NCI-H345 (cell line): ENCODE results near the gene SBF2.

Source experiments
- DNase-seq: peaks from one replicate; lab custom pipeline; 2025; lab: John Stamatoyannopoulos, UW

The SBF2 gene

DNA sequence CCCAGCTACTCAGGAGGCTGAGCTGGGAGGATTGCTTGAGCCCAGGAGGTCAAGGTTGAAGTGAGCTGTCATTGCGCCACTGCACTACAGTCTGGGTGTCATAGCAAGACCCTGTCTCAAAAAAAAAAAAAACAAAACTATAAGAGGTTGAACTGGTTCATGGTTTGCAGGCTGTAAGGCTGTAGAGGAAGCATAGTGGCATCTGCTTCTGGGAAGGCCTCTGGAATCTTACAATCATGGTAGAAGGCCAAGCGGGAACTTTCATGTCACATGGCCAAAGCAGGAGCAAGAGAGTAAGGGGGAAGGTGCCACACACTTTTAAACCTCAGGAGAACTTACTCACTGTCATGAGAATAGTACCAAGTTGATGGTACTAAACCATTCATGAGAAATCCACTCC is 520.5 kb downstream of the SBF2 start:
- no peak for DNase-seq

DNA sequence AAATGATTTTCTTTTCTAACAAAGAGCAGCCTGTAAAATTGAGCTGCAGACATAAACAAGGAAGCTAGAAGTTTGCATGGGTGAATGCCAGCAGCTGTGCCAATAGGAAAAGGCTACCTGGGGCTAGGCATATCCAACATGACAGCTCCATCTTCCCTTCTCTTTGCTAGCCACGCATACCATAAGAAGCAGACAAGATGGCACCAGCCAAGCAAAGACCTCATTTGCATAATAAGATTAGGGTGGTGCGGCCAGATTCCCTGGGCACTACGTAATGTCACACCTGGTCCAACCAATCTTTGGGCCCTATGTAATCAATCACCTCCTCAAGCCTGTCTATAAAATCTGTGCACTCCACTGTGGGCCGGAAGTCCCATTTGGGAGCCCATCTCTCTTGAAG is 521.8 kb downstream of the SBF2 start:
- DNase-seq = no peak

- no peak for DNase-seq
These were observed 522.9 kb downstream of the SBF2 start for GRCh38 chr11:9771071-9771511.

GRCh38 chr11:9769621-9770020 is 524.4 kb downstream of the SBF2 start:
- DNase-seq = no peak

- DNase-seq = no peak
These were observed 528.5 kb downstream of the SBF2 start for GRCh38 chr11:9765320-9766101.

DNA sequence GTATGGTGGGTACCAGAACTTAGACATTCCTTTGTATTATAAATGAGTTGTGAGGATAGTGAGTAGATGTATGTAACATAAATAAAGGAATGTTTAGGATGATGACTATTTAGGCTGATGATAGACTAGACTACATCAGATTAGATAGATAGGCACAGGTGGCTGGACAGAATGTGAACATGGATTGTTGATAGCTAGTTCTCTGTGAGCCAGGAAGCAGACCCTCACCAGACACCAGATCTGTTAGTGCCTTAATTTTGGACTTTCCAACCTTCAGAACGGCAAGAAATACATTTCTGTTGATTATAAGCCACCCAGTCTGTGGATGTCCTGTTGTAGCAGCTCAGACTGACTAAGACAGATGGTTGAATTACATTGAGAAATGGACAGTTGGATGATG is 530.7 kb downstream of the SBF2 start:
- no peak for DNase-seq

- no peak for DNase-seq
These were observed 531.5 kb downstream of the SBF2 start for GRCh38 chr11:9762531-9762930.

DNA sequence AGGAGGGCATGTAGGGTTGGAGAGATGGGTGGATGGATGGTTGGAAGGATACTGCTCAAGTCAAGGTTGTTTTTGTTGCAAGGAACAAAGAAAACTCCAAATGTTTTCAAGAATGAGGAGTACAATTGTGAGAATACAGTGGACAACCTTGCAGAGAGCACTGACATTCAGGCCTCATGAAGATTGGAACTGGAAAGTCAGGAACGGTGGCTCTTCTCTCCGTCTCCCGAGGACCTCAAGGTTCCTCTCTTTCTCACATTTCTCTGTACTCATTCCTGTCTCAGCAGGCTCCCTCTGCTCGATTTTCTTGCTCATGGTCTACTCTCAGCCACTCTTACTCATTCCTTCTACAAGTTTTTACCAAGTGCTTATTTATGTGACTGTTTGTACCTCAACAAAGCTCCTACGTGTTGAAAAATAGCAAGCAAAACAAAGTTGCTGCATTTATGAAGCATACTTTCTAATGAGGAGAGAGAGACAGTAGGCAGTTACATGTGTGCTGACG is 532.5 kb downstream of the SBF2 start:
- DNase-seq = no peak

DNA sequence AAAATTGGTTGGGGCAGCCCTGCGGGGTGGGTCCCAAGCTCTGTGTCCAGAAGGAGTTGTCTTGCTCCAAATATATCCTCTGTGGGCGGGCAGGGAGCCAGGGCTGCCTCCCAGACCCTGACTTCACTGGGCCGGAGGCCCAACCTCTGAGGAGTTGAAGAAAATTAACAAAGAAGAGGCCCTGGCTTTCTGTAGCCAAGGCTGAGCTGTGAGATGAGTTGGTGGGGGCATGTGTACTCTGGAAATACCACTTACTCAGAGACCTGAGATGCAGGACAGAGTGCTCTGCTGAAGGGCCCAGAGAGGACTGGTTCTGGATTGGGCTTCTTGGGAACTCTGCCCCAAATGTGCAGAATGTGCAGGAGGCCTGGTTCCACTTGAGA is 533.8 kb downstream of the SBF2 start:
- DNase-seq = no peak

DNA sequence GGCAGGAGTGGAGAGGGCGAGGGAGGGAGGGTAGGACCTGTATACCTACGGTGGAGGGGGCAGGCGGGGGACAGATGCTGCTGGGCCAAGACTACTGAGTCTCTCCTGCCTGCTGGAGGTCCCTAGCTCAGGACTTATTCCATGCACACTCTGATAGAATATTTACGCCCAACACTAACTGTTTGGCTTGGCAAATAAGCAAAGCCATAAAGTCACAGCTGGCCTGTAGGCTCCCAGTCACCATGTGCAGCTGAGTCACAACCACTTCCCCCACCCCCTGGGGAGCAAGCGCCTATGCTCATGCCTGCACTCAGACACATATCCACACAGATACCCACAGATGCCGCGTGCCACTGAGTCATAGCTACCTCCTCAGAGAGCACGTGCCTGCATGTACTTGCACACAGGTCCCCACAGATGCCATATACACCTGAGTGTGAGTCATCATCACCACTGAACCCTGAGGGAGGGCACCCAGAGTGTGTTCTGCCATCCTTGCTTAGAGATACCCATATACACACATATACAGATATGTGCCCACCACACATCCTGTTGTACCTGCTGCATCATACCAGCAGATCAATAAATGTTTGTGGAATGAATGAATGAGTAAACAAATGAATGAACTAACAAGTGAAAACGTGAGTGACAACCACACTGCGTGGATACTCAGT is 534.4 kb downstream of the SBF2 start:
- peak; percentile 87 for DNase-seq

DNA sequence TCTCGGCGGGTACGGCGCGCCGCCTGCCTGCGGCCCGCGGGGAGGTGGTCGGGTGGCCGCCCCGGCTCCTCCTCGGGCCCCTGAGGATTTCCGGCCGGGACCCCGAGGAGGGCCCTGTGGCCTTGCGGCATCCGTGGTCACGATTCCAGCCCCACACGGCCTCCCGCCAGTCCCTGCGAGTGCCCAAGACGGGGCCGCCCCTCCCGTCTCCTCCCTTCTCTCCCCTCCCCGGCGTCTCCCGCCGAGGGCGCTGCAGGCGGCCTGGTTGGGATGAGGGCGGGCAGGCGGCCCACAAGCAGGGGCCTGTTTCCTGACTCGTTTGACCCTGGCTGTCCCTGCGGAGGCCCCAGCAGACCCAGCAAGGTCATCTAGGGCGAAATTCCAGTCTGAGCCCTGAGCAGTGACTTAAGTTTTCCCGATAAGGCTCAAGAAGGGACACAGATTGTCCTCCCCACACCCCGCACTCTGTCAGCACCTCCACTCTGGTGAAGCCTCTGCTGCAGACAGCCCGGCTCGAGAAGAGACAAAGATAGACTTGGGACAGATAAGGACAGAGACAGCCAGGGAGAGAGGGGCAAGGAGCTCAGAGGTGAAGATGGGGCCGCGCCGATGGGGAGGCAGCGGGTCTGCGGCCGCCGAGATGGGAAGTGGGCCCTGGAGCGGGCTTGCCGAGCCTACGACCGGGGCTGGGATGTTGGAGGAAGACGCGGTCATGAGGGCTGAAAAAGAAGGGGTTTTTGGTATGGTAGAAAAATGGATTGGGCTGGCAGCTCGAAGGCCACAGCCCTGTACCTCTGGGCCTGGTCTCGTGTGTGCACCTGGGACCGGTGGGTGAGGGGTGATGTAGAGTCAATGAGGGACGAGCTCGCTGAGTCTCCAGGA is 535.1 kb downstream of the SBF2 start:
- peak; percentile 68 for DNase-seq

DNA sequence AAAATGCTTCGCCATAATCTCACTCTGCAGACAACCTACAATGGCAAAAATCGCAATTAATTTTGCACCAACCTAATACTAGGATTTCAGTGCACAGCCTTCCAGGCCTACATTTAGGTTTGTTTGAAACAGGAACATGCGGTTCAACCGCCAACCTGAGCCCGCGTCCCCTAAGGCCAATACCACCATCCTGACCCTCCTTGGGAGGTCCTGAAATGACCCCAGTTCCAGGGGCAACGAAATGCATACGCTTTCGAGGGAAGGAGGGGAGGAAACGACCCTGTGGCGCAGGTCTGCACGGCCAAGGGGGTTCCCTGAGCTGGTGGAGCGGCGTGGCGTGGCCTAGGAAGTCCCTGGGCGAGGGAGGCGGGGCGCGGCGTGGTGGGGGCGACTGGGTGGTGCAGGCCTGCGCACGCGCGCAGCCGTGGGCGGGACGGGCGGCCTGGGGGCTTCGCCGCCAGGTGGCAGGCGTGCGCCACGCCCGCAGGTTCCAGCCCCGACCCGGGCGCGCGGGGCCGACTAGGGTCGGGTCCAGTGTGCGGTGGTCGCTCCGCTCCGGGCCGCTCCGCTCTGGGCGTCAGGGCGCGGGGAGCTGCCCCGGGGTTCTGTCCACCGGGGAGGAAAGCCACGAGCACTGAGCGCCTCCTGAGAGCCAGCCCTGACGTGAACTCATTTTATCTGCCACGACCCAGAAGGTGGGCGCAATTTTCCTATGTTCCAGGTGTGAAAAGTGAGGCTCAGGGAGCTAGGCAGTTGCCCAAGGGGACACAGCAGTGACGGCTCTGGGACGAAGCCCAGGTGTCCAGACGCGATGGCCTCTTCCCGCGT is 536.0 kb downstream of the SBF2 start:
- DNase-seq = peak; percentile 86

- no peak for DNase-seq
These were observed 537.1 kb downstream of the SBF2 start for GRCh38 chr11:9756878-9757277.

DNA sequence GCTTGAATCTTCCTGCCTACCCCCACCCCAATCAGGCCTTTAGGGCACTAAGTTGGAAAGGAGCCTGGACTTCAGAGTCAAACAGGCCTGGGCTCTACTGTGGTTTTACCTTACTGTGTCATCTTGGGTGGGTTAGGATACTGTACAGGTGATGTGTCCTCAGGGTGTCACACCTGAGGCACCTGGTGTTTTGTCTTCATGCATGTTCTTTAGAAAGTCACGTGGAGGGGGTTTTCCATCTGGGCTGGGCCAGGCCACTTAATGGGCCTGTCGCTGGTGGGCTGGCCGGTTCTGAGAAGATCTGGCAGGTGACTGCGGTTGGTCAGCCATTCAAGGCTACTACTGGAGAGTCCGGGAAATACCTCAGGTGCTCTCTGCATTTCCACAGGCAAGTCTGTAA is 537.6 kb downstream of the SBF2 start:
- DNase-seq = no peak

DNA sequence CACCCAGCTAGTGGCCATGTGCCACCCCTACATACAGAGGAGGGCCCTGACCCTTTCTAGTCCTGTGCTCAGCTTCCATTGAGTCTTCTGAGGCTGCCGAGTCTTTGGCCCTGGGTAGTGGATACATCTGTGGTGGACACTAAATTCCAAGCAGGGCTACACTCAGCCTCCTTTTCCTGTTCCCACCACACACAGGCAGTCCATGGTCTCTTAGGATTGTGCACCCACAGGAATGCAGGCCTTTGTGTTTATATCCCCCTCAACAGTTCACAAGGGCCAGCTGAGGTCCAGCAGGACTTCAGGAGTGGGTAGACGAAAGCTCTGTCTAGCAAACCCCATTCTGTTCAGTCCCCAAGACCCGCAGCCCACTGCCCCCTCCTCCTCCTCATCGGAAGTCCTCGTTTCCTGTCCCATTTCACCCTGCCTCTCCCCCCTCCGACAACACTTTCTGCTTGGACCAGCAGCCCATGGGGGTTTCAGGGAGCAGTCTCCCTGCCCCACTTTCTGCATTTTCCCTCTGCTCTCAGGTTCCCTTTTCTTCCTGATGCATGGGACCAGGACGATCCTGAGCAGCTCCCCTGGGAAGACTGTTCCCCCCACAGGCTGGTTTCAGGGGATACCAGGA is 538.3 kb downstream of the SBF2 start:
- DNase-seq = no peak

- DNase-seq = no peak
These were observed 540.0 kb downstream of the SBF2 start for GRCh38 chr11:9754010-9754471.

- DNase-seq = no peak
These were observed 541.0 kb downstream of the SBF2 start for GRCh38 chr11:9753021-9753420.

- DNase-seq = no peak
These were observed 541.9 kb downstream of the SBF2 start for GRCh38 chr11:9752091-9752490.

- DNase-seq = no peak
These were observed 543.5 kb downstream of the SBF2 start for GRCh38 chr11:9750551-9750950.

- DNase-seq = no peak
These were observed 545.6 kb downstream of the SBF2 start for GRCh38 chr11:9748361-9748970.

DNA sequence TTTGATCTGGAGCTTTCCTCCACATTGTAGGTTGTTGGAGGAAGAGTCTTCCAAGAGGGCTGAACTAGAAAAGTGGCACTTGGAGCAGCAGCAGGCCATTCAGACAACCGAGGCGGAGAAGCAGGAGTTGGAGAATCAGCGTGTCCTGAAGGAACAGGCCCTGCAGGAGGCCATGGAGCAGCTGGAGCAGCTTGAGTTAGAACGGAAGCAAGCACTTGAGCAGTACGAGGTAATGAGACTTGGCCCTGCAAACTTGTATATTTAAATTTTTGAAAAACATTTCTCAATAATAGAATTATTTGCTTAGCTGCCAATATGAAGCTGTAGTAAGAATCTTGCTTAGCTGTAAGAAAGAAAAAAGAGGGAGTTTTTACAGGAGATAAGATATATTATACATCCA is 546.2 kb downstream of the SBF2 start:
- no peak for DNase-seq
